SK-N-SH (cell line): ENCODE data around the gene HEXIM1.
A peak's percentile ranks its signal among the peaks of the same experiment; 100 is the strongest.

Experiments used
- EP300 ChIP-seq, 2 experiments: IDR thresholded peaks; 2 replicates each; pipeline versions ENCODE4 v1.4.0 to v1.6.1; 2012; ENCODE audit warnings: borderline replicate concordance in 1 of 2, low read depth in 1 of 2, low read length in 1 of 2
- EZH2phosphoT487 ChIP-seq: fragments of 200-600 bp; sonication (generic); IDR thresholded peaks from 2 replicates; pipeline ENCODE4 v1.6.1; 2017; ENCODE audit warnings: low read depth, mixed run types, mild to moderate bottlenecking, antibody characterized with exemption, moderate library complexity, borderline replicate concordance
- FOSL2 ChIP-seq: IDR thresholded peaks from 2 replicates; pipeline ENCODE4 v1.4.0; 2012; ENCODE audit warnings: low read depth, mild to moderate bottlenecking, moderate library complexity, borderline replicate concordance
- FOXJ3 ChIP-seq: sonication (generic); formaldehyde crosslinking; IDR thresholded peaks from 2 replicates; pipeline ENCODE4 v1.5.1; 2020; ENCODE audit warnings: mild to moderate bottlenecking, missing genetic modification reagents
- GABPA ChIP-seq: IDR thresholded peaks from 2 replicates; pipeline ENCODE4 v1.4.0; 2012; ENCODE audit warnings: low read depth, mild to moderate bottlenecking
- MAX ChIP-seq: IDR thresholded peaks from 2 replicates; pipeline ENCODE4 v1.4.0; 2012; ENCODE audit warnings: low read depth
- RAD21 ChIP-seq: IDR thresholded peaks from 2 replicates; pipeline ENCODE4 v1.6.1; 2012; ENCODE audit warnings: mild to moderate bottlenecking, low read length
- SIN3A ChIP-seq: IDR thresholded peaks from 2 replicates; pipeline ENCODE4 v1.6.1; 2012; ENCODE audit warnings: low read depth, mild to moderate bottlenecking, low read length, moderate library complexity, borderline replicate concordance
- SMC3 ChIP-seq: IDR thresholded peaks from 2 replicates; pipeline ENCODE4 v1.6.1; 2012; ENCODE audit warnings: low read depth, low read length, improper control_type of control experiment
- TAF1 ChIP-seq: IDR thresholded peaks from 2 replicates; pipeline ENCODE4 v1.6.1; 2012; ENCODE audit warnings: low read depth, mild to moderate bottlenecking, low read length, moderate library complexity, borderline replicate concordance
- TEAD4 ChIP-seq: IDR thresholded peaks from 2 replicates; pipeline ENCODE4 v1.4.0; 2012; ENCODE audit warnings: mild to moderate bottlenecking, borderline replicate concordance; ENCODE audit not compliant: insufficient read depth
- YY1 ChIP-seq: IDR thresholded peaks from 2 replicates; pipeline ENCODE4 v1.4.0; 2012; ENCODE audit warnings: low read depth, mild to moderate bottlenecking
- TF ChIP-seq, protein P1 (sequence below): fragments of 200-600 bp; sonication (generic); IDR thresholded peaks from 2 replicates; pipeline ENCODE4 v1.6.1; 2017; ENCODE audit warnings: antibody characterized with exemption, mild to moderate bottlenecking, moderate library complexity

GRCh38 chr17:45197555-45198334 lies 49.5 kb downstream of the HEXIM1 start:
- TF ChIP-seq SIN3A (peak; percentile 88; the same call in 1 of the 2 replicates), SMC3 (peak; percentile 94), EP300 (IDR thresholded peaks at IDR 0.05; ENCODE audit: borderline replicate concordance in 1 of 2, low read depth in 1 of 2, low read length in 1 of 2) (no peak), YY1 (no peak), EZH2phosphoT487 (no peak), RAD21 (peak; percentile 95), TEAD4 (no peak), MAX (0 out of 2 replicates have a peak, but pooled peaks have one; percentile 30), GABPA (no peak), FOSL2 (no peak), FOXJ3 (CRISPR knock-in tag) (no peak), TAF1 (peak; percentile 61; the same call in 1 of the 2 replicates)
- TF ChIP-seq, protein P1, sequence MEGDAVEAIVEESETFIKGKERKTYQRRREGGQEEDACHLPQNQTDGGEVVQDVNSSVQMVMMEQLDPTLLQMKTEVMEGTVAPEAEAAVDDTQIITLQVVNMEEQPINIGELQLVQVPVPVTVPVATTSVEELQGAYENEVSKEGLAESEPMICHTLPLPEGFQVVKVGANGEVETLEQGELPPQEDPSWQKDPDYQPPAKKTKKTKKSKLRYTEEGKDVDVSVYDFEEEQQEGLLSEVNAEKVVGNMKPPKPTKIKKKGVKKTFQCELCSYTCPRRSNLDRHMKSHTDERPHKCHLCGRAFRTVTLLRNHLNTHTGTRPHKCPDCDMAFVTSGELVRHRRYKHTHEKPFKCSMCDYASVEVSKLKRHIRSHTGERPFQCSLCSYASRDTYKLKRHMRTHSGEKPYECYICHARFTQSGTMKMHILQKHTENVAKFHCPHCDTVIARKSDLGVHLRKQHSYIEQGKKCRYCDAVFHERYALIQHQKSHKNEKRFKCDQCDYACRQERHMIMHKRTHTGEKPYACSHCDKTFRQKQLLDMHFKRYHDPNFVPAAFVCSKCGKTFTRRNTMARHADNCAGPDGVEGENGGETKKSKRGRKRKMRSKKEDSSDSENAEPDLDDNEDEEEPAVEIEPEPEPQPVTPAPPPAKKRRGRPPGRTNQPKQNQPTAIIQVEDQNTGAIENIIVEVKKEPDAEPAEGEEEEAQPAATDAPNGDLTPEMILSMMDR, result peak; percentile 98
